Liver (tissue), 3 donors: ENCODE measurements around the gene CATSPERE.
A peak's percentile ranks its signal among the peaks of the same experiment; 100 is the strongest.

Source experiments
- EGR1 ChIP-seq, 2 donors: IDR thresholded peaks; 2 replicates each; pipeline ENCODE4 v1.6.1; 2016 to 2018; ENCODE audit warnings: antibody characterized with exemption in 2 of 2, low read depth in 2 of 2
- GABPA ChIP-seq, 2 donors: IDR thresholded peaks in 1 of 2; conservative IDR thresholded peaks in 1 of 2; 2 replicates each; pipeline ENCODE4 v1.6.1; 2016; ENCODE audit warnings: antibody characterized with exemption in 2 of 2, mild to moderate bottlenecking in 1 of 2, moderate library complexity in 1 of 2
- HNF4G ChIP-seq: IDR thresholded peaks from 2 replicates; pipeline ENCODE4 v1.6.1; 2016; ENCODE audit warnings: antibody characterized with exemption
- JUND ChIP-seq, 2 donors: IDR thresholded peaks; 2 replicates each; pipeline ENCODE4 v1.6.1; 2016; ENCODE audit warnings: antibody characterized with exemption in 2 of 2
- RAD21 ChIP-seq, 2 donors: IDR thresholded peaks; 2 replicates each; pipeline ENCODE4 v1.6.1; 2016; ENCODE audit warnings: antibody characterized with exemption in 2 of 2, mild to moderate bottlenecking in 2 of 2
- RXRA ChIP-seq, 2 donors: IDR thresholded peaks; 2 replicates each; pipeline ENCODE4 v1.6.1; 2017 to 2018; ENCODE audit warnings: antibody characterized with exemption in 2 of 2, mild to moderate bottlenecking in 1 of 2
- SP1 ChIP-seq: IDR thresholded peaks from 2 replicates; pipeline ENCODE4 v1.6.1; 2018; ENCODE audit warnings: antibody characterized with exemption, mild to moderate bottlenecking
- TAF1 ChIP-seq: conservative IDR thresholded peaks from 2 replicates; pipeline ENCODE4 v1.6.1; 2016; ENCODE audit warnings: antibody characterized with exemption, mild to moderate bottlenecking
- TF ChIP-seq, protein P1 (sequence below): fragments of 150-350 bp; IDR thresholded peaks from 2 replicates; pipeline ENCODE4 v1.5.1; 2017; ENCODE audit warnings: improper control_type of control experiment, low read depth, low read length; ENCODE audit not compliant: missing input control
- TF ChIP-seq, protein P2 (sequence below): IDR thresholded peaks from 2 replicates; pipeline ENCODE4 v1.6.1; 2016; ENCODE audit warnings: antibody characterized with exemption, mild to moderate bottlenecking
- TF ChIP-seq, protein P3 (sequence below): IDR thresholded peaks from 2 replicates; pipeline ENCODE4 v1.6.1; 2016; ENCODE audit warnings: antibody characterized with exemption
- TF ChIP-seq, protein P4 (sequence below): IDR thresholded peaks from 2 replicates; pipeline ENCODE4 v1.6.1; 2016; ENCODE audit warnings: antibody characterized with exemption
- TF ChIP-seq, protein P5 (sequence below): IDR thresholded peaks from 2 replicates; pipeline ENCODE4 v1.6.1; 2016; ENCODE audit warnings: antibody characterized with exemption
- donor health status: healthy.
- donor health status: healthy.

DNA sequence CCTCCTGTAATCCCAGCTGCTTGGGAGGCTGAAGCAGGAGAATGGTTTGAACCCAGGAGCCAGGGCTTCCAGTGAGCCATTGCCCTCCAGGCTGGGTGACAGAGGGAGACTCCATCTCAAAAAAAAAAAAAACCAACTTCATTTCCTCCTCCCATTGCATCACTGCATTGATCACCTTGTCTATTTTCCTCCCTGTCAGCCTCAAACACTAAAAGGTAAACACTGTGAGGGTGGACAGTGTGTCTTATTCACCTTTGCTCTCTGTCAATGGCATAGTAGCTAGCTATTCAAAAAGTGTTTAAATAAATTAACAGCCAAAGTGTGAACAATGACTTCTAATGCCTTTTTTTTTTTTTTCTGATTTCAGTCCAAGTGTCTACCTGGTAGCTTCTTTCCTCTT is 178.5 kb downstream of the CATSPERE start:
- TF ChIP-seq, protein P1, sequence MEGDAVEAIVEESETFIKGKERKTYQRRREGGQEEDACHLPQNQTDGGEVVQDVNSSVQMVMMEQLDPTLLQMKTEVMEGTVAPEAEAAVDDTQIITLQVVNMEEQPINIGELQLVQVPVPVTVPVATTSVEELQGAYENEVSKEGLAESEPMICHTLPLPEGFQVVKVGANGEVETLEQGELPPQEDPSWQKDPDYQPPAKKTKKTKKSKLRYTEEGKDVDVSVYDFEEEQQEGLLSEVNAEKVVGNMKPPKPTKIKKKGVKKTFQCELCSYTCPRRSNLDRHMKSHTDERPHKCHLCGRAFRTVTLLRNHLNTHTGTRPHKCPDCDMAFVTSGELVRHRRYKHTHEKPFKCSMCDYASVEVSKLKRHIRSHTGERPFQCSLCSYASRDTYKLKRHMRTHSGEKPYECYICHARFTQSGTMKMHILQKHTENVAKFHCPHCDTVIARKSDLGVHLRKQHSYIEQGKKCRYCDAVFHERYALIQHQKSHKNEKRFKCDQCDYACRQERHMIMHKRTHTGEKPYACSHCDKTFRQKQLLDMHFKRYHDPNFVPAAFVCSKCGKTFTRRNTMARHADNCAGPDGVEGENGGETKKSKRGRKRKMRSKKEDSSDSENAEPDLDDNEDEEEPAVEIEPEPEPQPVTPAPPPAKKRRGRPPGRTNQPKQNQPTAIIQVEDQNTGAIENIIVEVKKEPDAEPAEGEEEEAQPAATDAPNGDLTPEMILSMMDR, result no peak
- no peak for TF ChIP-seq GABPA (IDR thresholded peaks at IDR 0.05 in 1 of 2, conservative IDR thresholded peaks at IDR 0.05 in 1 of 2)
- TF ChIP-seq, protein P2, sequence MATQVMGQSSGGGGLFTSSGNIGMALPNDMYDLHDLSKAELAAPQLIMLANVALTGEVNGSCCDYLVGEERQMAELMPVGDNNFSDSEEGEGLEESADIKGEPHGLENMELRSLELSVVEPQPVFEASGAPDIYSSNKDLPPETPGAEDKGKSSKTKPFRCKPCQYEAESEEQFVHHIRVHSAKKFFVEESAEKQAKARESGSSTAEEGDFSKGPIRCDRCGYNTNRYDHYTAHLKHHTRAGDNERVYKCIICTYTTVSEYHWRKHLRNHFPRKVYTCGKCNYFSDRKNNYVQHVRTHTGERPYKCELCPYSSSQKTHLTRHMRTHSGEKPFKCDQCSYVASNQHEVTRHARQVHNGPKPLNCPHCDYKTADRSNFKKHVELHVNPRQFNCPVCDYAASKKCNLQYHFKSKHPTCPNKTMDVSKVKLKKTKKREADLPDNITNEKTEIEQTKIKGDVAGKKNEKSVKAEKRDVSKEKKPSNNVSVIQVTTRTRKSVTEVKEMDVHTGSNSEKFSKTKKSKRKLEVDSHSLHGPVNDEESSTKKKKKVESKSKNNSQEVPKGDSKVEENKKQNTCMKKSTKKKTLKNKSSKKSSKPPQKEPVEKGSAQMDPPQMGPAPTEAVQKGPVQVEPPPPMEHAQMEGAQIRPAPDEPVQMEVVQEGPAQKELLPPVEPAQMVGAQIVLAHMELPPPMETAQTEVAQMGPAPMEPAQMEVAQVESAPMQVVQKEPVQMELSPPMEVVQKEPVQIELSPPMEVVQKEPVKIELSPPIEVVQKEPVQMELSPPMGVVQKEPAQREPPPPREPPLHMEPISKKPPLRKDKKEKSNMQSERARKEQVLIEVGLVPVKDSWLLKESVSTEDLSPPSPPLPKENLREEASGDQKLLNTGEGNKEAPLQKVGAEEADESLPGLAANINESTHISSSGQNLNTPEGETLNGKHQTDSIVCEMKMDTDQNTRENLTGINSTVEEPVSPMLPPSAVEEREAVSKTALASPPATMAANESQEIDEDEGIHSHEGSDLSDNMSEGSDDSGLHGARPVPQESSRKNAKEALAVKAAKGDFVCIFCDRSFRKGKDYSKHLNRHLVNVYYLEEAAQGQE, result no peak
- TF ChIP-seq SP1, result peak; percentile 48
- TF ChIP-seq RXRA (IDR thresholded peaks at IDR 0.05), result no peak
- TF ChIP-seq, protein P3, sequence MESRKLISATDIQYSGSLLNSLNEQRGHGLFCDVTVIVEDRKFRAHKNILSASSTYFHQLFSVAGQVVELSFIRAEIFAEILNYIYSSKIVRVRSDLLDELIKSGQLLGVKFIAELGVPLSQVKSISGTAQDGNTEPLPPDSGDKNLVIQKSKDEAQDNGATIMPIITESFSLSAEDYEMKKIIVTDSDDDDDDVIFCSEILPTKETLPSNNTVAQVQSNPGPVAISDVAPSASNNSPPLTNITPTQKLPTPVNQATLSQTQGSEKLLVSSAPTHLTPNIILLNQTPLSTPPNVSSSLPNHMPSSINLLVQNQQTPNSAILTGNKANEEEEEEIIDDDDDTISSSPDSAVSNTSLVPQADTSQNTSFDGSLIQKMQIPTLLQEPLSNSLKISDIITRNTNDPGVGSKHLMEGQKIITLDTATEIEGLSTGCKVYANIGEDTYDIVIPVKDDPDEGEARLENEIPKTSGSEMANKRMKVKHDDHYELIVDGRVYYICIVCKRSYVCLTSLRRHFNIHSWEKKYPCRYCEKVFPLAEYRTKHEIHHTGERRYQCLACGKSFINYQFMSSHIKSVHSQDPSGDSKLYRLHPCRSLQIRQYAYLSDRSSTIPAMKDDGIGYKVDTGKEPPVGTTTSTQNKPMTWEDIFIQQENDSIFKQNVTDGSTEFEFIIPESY, result no peak
- TF ChIP-seq, protein P4, sequence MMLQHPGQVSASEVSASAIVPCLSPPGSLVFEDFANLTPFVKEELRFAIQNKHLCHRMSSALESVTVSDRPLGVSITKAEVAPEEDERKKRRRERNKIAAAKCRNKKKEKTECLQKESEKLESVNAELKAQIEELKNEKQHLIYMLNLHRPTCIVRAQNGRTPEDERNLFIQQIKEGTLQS, result peak; percentile 61
- no peak for TF ChIP-seq EGR1 (IDR thresholded peaks at IDR 0.05; ENCODE audit: low read depth in 2 of 2)
- TF ChIP-seq, protein P5, sequence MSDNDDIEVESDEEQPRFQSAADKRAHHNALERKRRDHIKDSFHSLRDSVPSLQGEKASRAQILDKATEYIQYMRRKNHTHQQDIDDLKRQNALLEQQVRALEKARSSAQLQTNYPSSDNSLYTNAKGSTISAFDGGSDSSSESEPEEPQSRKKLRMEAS, result no peak
- TF ChIP-seq RAD21 (IDR thresholded peaks at IDR 0.05), result no peak
- TF ChIP-seq TAF1, result no peak
- no peak for TF ChIP-seq JUND (IDR thresholded peaks at IDR 0.05)
- TF ChIP-seq HNF4G, result no peak
